Natural killer cell (primary cell): ENCODE measurements around the gene SORL1. TPM values are rescaled to one million over a fixed set of nuclear protein-coding genes. Genes with fewer than 3 reads are reported as not detected.

ENCODE experiments used
- ATAC-seq, 3 donors: fragments of 150-1000 bp in 2 of 3; fragments of 200-7000 bp in 1 of 3; cut with Tn5 transposase; 1 replicate in 1 of 3; 2 replicates in 2 of 3; pipeline ENCODE4 v1.10.0; 2021; ENCODE audit warnings: mild to moderate bottlenecking in 2 of 3, moderate library complexity in 2 of 3
- DNase-seq, 2 donors: peaks; one replicate each; pipeline versions ENCODE4 v3.0.0 to v3.0.0-alpha.2; 2013 to 2021; ENCODE audit warnings: mixed read lengths in 1 of 2
- H3K27ac ChIP-seq: one replicate; pipeline ENCODE4 v1.5.1; 2013; ENCODE audit warnings: mild to moderate bottlenecking, low read length
- H3K27me3 ChIP-seq: one replicate; pipeline ENCODE4 v1.6.1; 2013; ENCODE audit warnings: low read length; ENCODE audit not compliant: control insufficient read depth, insufficient read depth
- H3K36me3 ChIP-seq: one replicate; pipeline ENCODE4 v1.6.1; 2013; ENCODE audit warnings: low read length; ENCODE audit not compliant: control insufficient read depth, insufficient read depth
- H3K4me1 ChIP-seq: one replicate; pipeline ENCODE4 v1.6.1; 2013; ENCODE audit warnings: low read length; ENCODE audit not compliant: control insufficient read depth, insufficient read depth
- H3K4me3 ChIP-seq: one replicate; pipeline ENCODE4 v1.5.1; 2013; ENCODE audit warnings: low read length
- H3K9me3 ChIP-seq: one replicate; pipeline ENCODE4 v1.6.1; 2013; ENCODE audit warnings: low read length; ENCODE audit not compliant: control insufficient read depth, insufficient read depth
- H3K27ac Mint-ChIP-seq, 2 donors: one replicate each; pipeline ENCODE4 v1.8.0; 2022; ENCODE audit warnings: mild to moderate bottlenecking in 2 of 2, mixed read lengths in 2 of 2, moderate library complexity in 1 of 2
- H3K27me3 Mint-ChIP-seq, 2 donors: one replicate each; pipeline ENCODE4 v1.8.0; 2022; ENCODE audit warnings: low read depth in 2 of 2, mixed read lengths in 2 of 2
- H3K36me3 Mint-ChIP-seq: one replicate; pipeline ENCODE4 v1.8.0; 2022; ENCODE audit warnings: mixed read lengths
- H3K4me1 Mint-ChIP-seq, 2 donors: one replicate each; pipeline ENCODE4 v1.8.0; 2022; ENCODE audit warnings: mixed read lengths in 2 of 2
- H3K4me3 Mint-ChIP-seq: one replicate; pipeline ENCODE4 v1.8.0; 2022; ENCODE audit warnings: mild to moderate bottlenecking, moderate library complexity, mixed read lengths
- H3K9me3 Mint-ChIP-seq, 2 donors: one replicate each; pipeline ENCODE4 v1.8.0; 2022; ENCODE audit warnings: mixed read lengths in 2 of 2
- CTCF ChIP-seq: fragments of 200-600 bp; IDR thresholded peaks from one replicate; pipeline ENCODE4 v1.8.0; 2022; ENCODE audit warnings: antibody characterized with exemption
- WGBS: methylation state at CpG from one replicate; pipeline ENCODE4 v1.1.7; 2013; ENCODE audit warnings: missing lambda C conversion rate; ENCODE audit not compliant: insufficient coverage; 5-methylcytosine and 5-hydroxymethylcytosine counted together
- intact Hi-C: fragments of 100-400 bp; cut with micrococcal nuclease; formaldehyde crosslinking; loops from one replicate; pipeline ENCODE4 v1.14.2; 2022
- total RNA-seq, 4 donors: library from RNA; stranded (reverse); fragments of 120-200 nt in 1 of 4; gene quantifications; one replicate each; pipeline versions ENCODE4 v1.2.3 to v1.2.4, GENCODE V29; 2013 to 2022

Gene SORL1
- total RNA-seq, 3 donors from 2014 or later (not counting 1 experiment from before 2014, with no cell fraction given) = 386 to 519 (median 456) TPM

DNA sequence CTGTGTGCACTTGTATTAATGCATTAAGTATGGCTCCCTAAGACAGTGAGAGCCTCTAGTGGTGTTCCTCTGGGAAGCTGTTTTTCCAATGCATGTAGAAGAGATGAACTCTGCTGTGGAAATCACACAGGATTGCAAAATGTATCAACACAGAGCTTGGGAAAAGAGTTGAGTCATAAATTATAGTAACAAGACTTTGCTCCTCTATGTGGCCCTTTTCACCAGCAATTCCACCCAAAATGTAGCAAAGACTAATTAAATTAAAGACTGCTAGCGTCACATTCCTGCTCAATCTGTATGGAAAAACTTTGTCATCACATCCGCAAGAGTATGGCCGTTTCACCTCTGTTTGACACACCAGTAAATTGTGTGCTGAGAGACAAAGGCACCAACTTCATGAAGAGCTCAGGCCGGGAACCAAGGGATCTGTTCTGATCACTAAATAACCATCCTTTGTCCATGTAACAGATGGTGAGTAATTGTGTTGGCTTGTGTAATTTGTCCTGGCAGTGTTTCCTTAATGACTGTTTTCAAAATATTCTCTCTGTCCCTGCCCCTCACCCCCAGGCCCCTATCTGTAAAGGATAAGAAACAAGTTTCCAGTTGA, 209.9 kb downstream of the SORL1 start:
- no peak for DNase-seq
- H3K9me3 ChIP-seq = no peaks in the 10 kb centered on the region
- WGBS = 81% methylated on average over 3 of the region's 4 CpGs
- no peaks in the 10 kb centered on the region for H3K4me1 ChIP-seq
- H3K27me3 ChIP-seq = no peaks in the 10 kb centered on the region
- no peak overlapping the region for H3K27ac ChIP-seq
- TF ChIP-seq CTCF = no peak
- no peaks in the 10 kb centered on the region for H3K36me3 ChIP-seq
- no peak overlapping the region for H3K4me3 Mint-ChIP-seq
- H3K36me3 Mint-ChIP-seq = no peaks in the 10 kb centered on the region
- no peaks in the 10 kb centered on the region for H3K27me3 Mint-ChIP-seq
- H3K27ac Mint-ChIP-seq = no peak overlapping the region
- intact Hi-C loops = no loop called here
- no peak overlapping the region for H3K4me3 ChIP-seq
- H3K9me3 Mint-ChIP-seq = no peaks in the 10 kb centered on the region
- no peaks in the 10 kb centered on the region for H3K4me1 Mint-ChIP-seq
- ATAC-seq = no peak

- H3K9me3 ChIP-seq = no peaks in the 10 kb centered on the region
- no peaks in the 10 kb centered on the region for H3K27me3 Mint-ChIP-seq
- no peak overlapping the region for H3K27ac ChIP-seq
- H3K4me3 ChIP-seq = no peak overlapping the region
- no peak overlapping the region for H3K4me3 Mint-ChIP-seq
- H3K27ac Mint-ChIP-seq = no peak overlapping the region
- H3K27me3 ChIP-seq = no peaks in the 10 kb centered on the region
- TF ChIP-seq CTCF = no peak
- no peaks in the 10 kb centered on the region for H3K9me3 Mint-ChIP-seq
- DNase-seq (no peak), ATAC-seq (no peak)
- H3K4me1 Mint-ChIP-seq = peaks cover 0 to 5% of the 10 kb centered on the region in 2 donors
- no peaks in the 10 kb centered on the region for H3K4me1 ChIP-seq
- intact Hi-C loops = no loop called here
- no peaks in the 10 kb centered on the region for H3K36me3 Mint-ChIP-seq
- no peaks in the 10 kb centered on the region for H3K36me3 ChIP-seq
Observed at GRCh38 chr11:121664144-121664543, 212.0 kb downstream of the SORL1 start.

- Histone ChIP-seq H3K36me3 (no peaks in the 10 kb centered on the region), H3K9me3 (no peaks in the 10 kb centered on the region), H3K27ac (no peak overlapping the region), H3K4me3 (no peak overlapping the region), H3K27me3 (no peaks in the 10 kb centered on the region), H3K4me1 (no peaks in the 10 kb centered on the region)
- peaks cover 0 to 5% of the 10 kb centered on the region in 2 donors for H3K4me1 Mint-ChIP-seq
- H3K9me3 Mint-ChIP-seq = no peaks in the 10 kb centered on the region
- no peak for TF ChIP-seq CTCF
- no peak for ATAC-seq
- DNase-seq = no peak
- no peaks in the 10 kb centered on the region for H3K36me3 Mint-ChIP-seq
- no peaks in the 10 kb centered on the region for H3K27me3 Mint-ChIP-seq
- WGBS = 89% methylated on average over 6 of the region's 6 CpGs
- no peak overlapping the region for H3K4me3 Mint-ChIP-seq
- intact Hi-C loops = no loop called here
- H3K27ac Mint-ChIP-seq = no peak overlapping the region
Observed at GRCh38 chr11:121665206-121665838, 213.2 kb downstream of the SORL1 start.

DNA sequence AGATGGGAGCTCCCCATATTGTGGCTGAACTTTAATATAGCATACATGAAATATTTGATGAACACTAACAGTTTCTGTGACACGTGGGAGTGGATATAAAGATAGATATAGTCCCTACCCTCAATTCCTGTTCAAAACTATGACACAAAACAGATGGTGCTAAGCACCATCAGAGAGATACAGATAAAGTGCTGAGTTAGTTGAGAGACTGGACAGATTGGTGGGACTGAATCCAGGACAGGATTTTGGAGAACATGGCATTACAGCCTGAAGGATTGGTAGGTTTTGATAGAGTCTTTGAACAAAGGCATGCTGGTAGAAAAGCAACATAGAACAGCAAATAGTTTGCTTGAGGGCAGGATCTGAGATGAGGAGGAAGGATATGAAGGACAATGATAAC, 215.7 kb downstream of the SORL1 start:
- Mint-ChIP-seq H3K9me3 (no peaks in the 10 kb centered on the region), H3K27me3 (no peaks in the 10 kb centered on the region), H3K4me3 (no peak overlapping the region), H3K27ac (no peak overlapping the region), H3K36me3 (no peaks in the 10 kb centered on the region), H3K4me1 (peaks cover 0 to 5% of the 10 kb centered on the region in 2 donors)
- DNase-seq = no peak
- no peaks in the 10 kb centered on the region for H3K4me1 ChIP-seq
- no peak for ATAC-seq
- intact Hi-C loops = no loop called here
- no peak overlapping the region for H3K27ac ChIP-seq
- no peak for TF ChIP-seq CTCF
- whole genome bisulfite sequencing = no CpG with 5 or more reads among the region's 1 CpG
- H3K36me3 ChIP-seq = no peaks in the 10 kb centered on the region
- H3K9me3 ChIP-seq = no peaks in the 10 kb centered on the region
- H3K27me3 ChIP-seq = no peaks in the 10 kb centered on the region
- H3K4me3 ChIP-seq = no peak overlapping the region
